H1 (cell line): ENCODE measurements around the gene CP. TPM values are rescaled to one million over a fixed set of nuclear protein-coding genes. Genes with fewer than 3 reads are reported as not detected.

Source experiments
- CTCF ChIP-seq, 3 experiments: IDR thresholded peaks; 1 replicate in 2 of 3; 2 replicates in 1 of 3; pipeline versions ENCODE4 v1.5.1 to v1.6.1; 2011; ENCODE audit warnings: low read length in 3 of 3, mild to moderate bottlenecking in 3 of 3, inconsistent platforms in 2 of 3, low read depth in 1 of 3, moderate library complexity in 1 of 3; ENCODE audit not compliant: insufficient read depth in 1 of 3; ENCODE audit errors: control extremely low read depth in 1 of 3
- GTF2F1 ChIP-seq: IDR thresholded peaks from 2 replicates; pipeline ENCODE4 v1.6.1; 2012; ENCODE audit warnings: low read depth, low read length, improper control_type of control experiment, borderline replicate concordance
- KDM4A ChIP-seq: IDR thresholded peaks from one replicate; pipeline ENCODE4 v1.7.1; 2012; ENCODE audit warnings: low read depth, mild to moderate bottlenecking, moderate library complexity, low read length, inconsistent platforms; ENCODE audit not compliant: severe bottlenecking
- PHF8 ChIP-seq: fragments of 200-600 bp; sonication (generic); conservative IDR thresholded peaks from 2 replicates; pipeline ENCODE4 v1.7.1; 2012; ENCODE audit warnings: low read depth, mild to moderate bottlenecking, inconsistent platforms, low read length, moderate library complexity
- POU5F1 ChIP-seq: IDR thresholded peaks from 2 replicates; pipeline ENCODE4 v1.6.1; 2011; ENCODE audit warnings: low read depth, mild to moderate bottlenecking, low read length, moderate library complexity
- SP1 ChIP-seq: IDR thresholded peaks from 2 replicates; pipeline ENCODE4 v1.6.1; 2011; ENCODE audit warnings: low read depth, low read length
- TBP ChIP-seq: IDR thresholded peaks from 2 replicates; pipeline ENCODE4 v1.6.1; 2011; ENCODE audit warnings: low read depth, low read length, improper control_type of control experiment
- USF2 ChIP-seq: IDR thresholded peaks from 2 replicates; pipeline ENCODE4 v1.6.1; 2011; ENCODE audit warnings: low read length, improper control_type of control experiment
- polyA plus RNA-seq, 7 experiments: library from polyadenylated mRNA; depleted of rRNA in 3 of 7; stranded (reverse) in 5 of 7; unstranded in 2 of 7; fragments of >200 nt in 5 of 7; fragments of 200-250 nt in 2 of 7; gene quantifications; 1 replicate in 5 of 7; 2 replicates in 1 of 7; 4 replicates in 1 of 7; pipeline versions ENCODE4 v1.2.1 to v1.2.3, GENCODE V29; 2011 to 2013; ENCODE audit warnings: missing spikeins in 2 of 7, mixed read lengths in 2 of 7
- total RNA-seq: library from RNA; stranded (reverse); fragmentation: NEBNext Ultra II Directional; extraction: Animal tissue kit (Norgen Biotek cat#: 25700); gene quantifications from 2 replicates; pipeline ENCODE4 v1.2.1, GENCODE V29; 2021

The CP gene
- total and polyA plus RNA-seq, 2 of the 8 experiments (the other 6 are each of a cell fraction or from before 2014, with no cell fraction given), result 0.32 to 2.6 TPM

DNA sequence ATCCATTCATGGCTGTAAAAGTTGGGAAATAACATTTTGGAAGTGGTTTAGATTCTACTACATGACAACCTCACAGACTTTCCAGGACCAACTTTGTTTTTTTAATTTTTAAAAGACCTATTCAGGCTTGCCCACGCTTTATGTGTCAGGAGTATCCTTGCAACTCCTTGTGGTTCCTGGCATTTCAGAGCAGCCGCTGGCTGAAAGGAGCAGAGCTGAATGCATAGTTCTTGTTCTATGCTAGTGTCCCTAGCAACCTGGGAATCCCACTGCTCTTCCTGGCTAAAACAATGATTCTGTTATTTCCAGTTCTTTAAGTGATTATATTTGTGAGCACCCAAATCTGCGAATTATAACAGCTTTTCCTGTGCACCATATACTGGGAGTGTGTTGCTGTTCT, 34.9 kb downstream of the CP start (continued):
- TF ChIP-seq USF2 (no peak), GTF2F1 (no peak), SP1 (no peak), POU5F1 (no peak), PHF8 (no peak), CTCF (IDR thresholded peaks at IDR 0.05; ENCODE audit: control extremely low read depth in 1 of 3, insufficient read depth in 1 of 3, low read depth in 1 of 3, low read length in 3 of 3) (no peak), KDM4A (no peak), TBP (no peak)
